Astrocyte (in vitro differentiated cells and primary cell): ENCODE results near the gene SPAG7.

ENCODE experiments used
- CTCF ChIP-seq: IDR thresholded peaks from 2 replicates; pipeline ENCODE4 v1.5.1; 2011; ENCODE audit warnings: low read depth, mild to moderate bottlenecking, inconsistent platforms, low read length, moderate library complexity; ENCODE audit not compliant: insufficient read depth
- EZH2 ChIP-seq: IDR thresholded peaks from 2 replicates; pipeline ENCODE4 v1.6.1; 2012; ENCODE audit warnings: mild to moderate bottlenecking, low read length, inconsistent platforms; ENCODE audit not compliant: insufficient read depth

DNA sequence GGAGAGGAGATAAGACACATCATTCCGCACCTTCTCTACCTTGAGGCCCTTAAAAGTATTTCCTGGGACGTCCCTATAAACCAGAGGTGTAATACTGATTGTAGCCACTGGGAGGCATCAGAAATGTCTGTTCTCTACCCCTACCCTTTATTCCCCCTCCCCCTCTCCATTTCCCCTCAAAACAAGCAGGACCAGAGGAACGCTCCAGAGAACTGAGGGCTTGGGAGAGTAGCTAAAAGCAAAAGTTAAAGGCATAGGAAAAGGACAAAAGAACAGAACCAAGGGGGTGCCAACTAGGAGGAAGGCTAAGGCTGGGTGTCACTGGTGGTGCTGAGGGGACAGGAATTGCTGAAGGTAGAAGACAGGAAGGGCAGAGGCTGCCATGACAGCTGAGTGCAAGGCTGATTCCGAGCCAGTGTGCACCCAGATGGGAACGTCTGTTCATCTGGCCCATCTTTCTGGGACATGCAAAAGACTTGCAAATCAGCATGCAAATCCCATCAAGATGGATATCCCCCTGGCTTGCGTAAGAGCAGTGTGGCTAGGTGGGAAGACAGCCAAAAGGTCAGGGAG is 13.1 kb upstream of the SPAG7 start:
- peak; percentile 58 for TF ChIP-seq CTCF
- TF ChIP-seq EZH2: no peak
